Activated B cell treated with CpG ODN at 0.5 μM for 24 hours (primary cell): ENCODE measurements around the gene STEAP3. TPM values are rescaled to one million over a fixed set of nuclear protein-coding genes. Genes with fewer than 3 reads are reported as not detected.

Experiments used
- ATAC-seq: fragments of 200-7000 bp; cut with Tn5 transposase; one replicate; pipeline ENCODE4 v1.10.0; 2021; ENCODE audit warnings: low read depth, mild to moderate bottlenecking, moderate library complexity
- CTCF ChIA-PET: fragments of 350-600 bp; sonication (Branson Sonifier 250); formaldehyde crosslinking; loops from one replicate; lab custom pipeline; 2021; ENCODE audit warnings: antibody characterized with exemption; lab: Charles Lee
- POLR2A ChIA-PET: fragments of 350-600 bp; sonication (Branson Sonifier 250); formaldehyde crosslinking; loops from one replicate; lab custom pipeline; 2021; ENCODE audit warnings: antibody characterized with exemption; lab: Charles Lee
- DNase-seq: peaks from one replicate; pipeline ENCODE4 v3.0.0; 2022
- H3K27ac Mint-ChIP-seq: one replicate; pipeline ENCODE4 v1.8.0; 2020; ENCODE audit warnings: mixed read lengths
- H3K27me3 Mint-ChIP-seq: one replicate; pipeline ENCODE4 v1.8.0; 2021; ENCODE audit warnings: mixed read lengths
- H3K36me3 Mint-ChIP-seq: one replicate; pipeline ENCODE4 v1.8.0; 2021; ENCODE audit warnings: low read depth, mixed read lengths
- H3K4me1 Mint-ChIP-seq: one replicate; pipeline ENCODE4 v1.8.0; 2021; ENCODE audit warnings: mixed read lengths
- H3K4me3 Mint-ChIP-seq: one replicate; pipeline ENCODE4 v1.8.0; 2020; ENCODE audit warnings: mild to moderate bottlenecking, mixed read lengths
- H3K9me3 Mint-ChIP-seq: one replicate; pipeline ENCODE4 v1.8.0; 2020; ENCODE audit warnings: mixed read lengths
- intact Hi-C: fragments of 100-400 bp; cut with micrococcal nuclease; formaldehyde crosslinking; loops from one replicate; pipeline ENCODE4 v1.15.1; 2024
- total RNA-seq: library from RNA; stranded (reverse); gene quantifications from 2 replicates; pipeline ENCODE4 v1.2.3, GENCODE V29; 2022
- TF ChIP-seq, protein P1 (sequence below): fragments of 200-600 bp; IDR thresholded peaks from one replicate; pipeline ENCODE4 v1.8.0; 2022; ENCODE audit warnings: antibody characterized with exemption, mild to moderate bottlenecking

The STEAP3 gene
- total RNA-seq, 1 donor from 2014 or later, result 1.1 TPM

DNA sequence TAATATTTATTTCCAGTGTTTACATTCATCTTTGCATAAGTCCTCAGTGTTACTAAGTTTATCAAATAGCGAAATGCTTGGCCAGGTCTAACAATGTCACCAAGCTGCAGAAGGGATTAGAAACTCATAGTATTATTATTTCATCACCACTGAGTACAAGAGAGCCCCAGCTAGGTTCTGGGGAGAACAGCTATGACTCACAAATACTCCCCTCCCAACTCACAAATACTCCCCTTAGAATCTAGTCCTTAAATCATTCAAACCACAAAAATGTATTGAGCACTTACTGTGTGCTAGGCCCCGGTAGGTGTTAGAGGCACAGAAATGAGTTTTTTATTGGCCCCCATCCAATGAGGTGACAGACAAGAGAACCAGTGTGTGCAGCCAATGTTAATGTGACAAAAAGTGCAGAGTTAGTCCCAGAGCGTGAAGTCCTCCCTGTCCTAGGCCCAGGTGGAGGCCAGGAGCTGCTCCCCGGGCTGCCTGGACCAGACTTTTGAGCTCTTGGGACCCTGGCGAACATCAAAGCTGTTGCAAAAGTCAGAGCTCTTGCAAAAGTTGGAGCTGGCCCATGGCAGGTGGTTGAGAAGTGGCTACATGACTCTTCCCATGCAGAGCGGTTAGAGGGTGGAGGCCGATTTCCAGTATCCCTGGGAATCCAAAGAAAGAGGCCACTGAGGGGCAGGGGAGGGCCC is 9.8 kb downstream of the STEAP3 start:
- Mint-ChIP-seq H3K4me1 (peaks cover 24% of the 10 kb centered on the region), H3K9me3 (no peaks in the 10 kb centered on the region), H3K27ac (no peak overlapping the region), H3K4me3 (no peak overlapping the region), H3K36me3 (no peaks in the 10 kb centered on the region), H3K27me3 (peaks cover 3% of the 10 kb centered on the region)
- DNase-seq (no peak), ATAC-seq (no peak)
- ChIA-PET POLR2A (no interaction called here), CTCF (no interaction called here)
- TF ChIP-seq, protein P1, sequence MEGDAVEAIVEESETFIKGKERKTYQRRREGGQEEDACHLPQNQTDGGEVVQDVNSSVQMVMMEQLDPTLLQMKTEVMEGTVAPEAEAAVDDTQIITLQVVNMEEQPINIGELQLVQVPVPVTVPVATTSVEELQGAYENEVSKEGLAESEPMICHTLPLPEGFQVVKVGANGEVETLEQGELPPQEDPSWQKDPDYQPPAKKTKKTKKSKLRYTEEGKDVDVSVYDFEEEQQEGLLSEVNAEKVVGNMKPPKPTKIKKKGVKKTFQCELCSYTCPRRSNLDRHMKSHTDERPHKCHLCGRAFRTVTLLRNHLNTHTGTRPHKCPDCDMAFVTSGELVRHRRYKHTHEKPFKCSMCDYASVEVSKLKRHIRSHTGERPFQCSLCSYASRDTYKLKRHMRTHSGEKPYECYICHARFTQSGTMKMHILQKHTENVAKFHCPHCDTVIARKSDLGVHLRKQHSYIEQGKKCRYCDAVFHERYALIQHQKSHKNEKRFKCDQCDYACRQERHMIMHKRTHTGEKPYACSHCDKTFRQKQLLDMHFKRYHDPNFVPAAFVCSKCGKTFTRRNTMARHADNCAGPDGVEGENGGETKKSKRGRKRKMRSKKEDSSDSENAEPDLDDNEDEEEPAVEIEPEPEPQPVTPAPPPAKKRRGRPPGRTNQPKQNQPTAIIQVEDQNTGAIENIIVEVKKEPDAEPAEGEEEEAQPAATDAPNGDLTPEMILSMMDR, result no peak
- intact Hi-C loops, result no loop called here

DNA sequence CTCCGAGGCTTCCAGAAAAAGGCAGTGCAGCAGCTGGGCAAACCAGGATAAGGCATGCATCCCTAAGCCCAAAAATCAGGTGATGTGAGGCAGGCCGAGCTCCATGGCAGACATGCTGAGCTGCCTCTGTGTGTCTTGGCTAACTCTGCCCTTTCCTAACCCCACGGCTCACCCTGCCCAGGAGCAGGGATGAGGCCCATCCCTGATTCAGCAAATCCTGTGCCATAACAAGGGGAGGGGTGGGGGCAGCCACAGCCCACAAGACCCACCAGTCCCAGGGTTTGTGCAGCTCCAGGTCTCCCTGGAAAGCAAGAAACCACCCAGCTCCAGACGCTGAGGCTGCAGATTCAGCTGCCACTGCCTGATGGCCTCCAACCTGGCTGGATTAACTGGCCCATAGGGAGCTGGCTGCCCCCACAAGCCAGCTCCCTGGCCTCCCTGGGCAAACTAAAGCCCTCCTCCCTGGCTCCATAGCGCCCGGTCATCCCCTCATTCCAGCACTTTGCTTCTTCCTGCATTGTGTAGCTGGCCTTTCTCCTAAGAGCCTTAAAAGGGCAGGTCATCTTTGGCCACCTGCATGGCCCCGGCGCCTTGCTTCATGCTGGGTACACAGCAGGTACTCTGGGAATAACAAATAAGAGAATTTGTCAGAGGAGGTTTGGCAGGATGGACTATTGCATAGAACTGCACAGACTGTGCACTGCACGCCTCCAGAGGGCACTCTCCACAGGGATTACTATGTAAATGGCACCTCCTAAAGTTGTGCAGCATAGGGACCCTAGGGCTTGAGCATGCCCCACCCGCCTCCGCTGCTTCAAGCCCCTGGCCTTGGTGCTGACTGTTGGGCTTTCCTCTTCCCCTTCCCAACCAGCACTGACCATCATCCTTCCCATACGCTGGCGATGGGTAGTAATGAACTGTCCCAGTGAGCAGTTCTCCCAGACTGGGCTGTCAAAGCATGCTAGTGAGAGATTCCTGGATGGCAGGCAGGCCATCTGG is 10.7 kb downstream of the STEAP3 start:
- peaks cover 26% of the 10 kb centered on the region for H3K4me1 Mint-ChIP-seq
- intact Hi-C loops, result no loop called here
- H3K27me3 Mint-ChIP-seq, result peaks cover 3% of the 10 kb centered on the region
- no peaks in the 10 kb centered on the region for H3K36me3 Mint-ChIP-seq
- DNase-seq (no peak), ATAC-seq (no peak)
- no peak overlapping the region for H3K27ac Mint-ChIP-seq
- CTCF ChIA-PET, result no interaction called here
- TF ChIP-seq, protein P1, result no peak
- no peak overlapping the region for H3K4me3 Mint-ChIP-seq
- H3K9me3 Mint-ChIP-seq, result no peaks in the 10 kb centered on the region
- POLR2A ChIA-PET, result no interaction called here

DNA sequence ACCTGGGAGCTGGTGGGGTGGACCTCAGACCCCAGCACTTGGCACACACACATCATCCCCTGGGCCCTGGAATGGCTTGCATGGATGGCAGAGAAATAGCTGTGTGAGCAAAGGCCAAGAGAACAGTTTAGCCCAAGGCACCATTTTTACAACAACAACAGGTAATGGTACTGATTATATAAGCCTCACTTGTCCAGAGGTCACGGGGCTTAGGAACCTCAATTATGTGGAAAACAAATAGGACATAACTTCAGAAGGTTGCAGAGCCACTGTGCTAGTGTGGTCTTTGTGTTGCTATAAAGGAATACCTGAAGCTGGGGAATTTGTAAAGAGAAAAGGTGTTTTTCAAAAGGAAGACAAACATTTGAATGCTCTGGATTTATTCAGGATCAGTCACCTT is 13.2 kb downstream of the STEAP3 start:
- POLR2A ChIA-PET, result no interaction called here
- H3K36me3 Mint-ChIP-seq, result no peaks in the 10 kb centered on the region
- H3K27me3 Mint-ChIP-seq, result peaks cover 5% of the 10 kb centered on the region
- CTCF ChIA-PET, result no interaction called here
- no peak overlapping the region for H3K4me3 Mint-ChIP-seq
- DNase-seq, result no peak
- H3K9me3 Mint-ChIP-seq, result no peaks in the 10 kb centered on the region
- TF ChIP-seq, protein P1, result no peak
- H3K27ac Mint-ChIP-seq, result no peak overlapping the region
- H3K4me1 Mint-ChIP-seq, result peaks cover 24% of the 10 kb centered on the region
- intact Hi-C loops, result no loop called here
- no peak for ATAC-seq

DNA sequence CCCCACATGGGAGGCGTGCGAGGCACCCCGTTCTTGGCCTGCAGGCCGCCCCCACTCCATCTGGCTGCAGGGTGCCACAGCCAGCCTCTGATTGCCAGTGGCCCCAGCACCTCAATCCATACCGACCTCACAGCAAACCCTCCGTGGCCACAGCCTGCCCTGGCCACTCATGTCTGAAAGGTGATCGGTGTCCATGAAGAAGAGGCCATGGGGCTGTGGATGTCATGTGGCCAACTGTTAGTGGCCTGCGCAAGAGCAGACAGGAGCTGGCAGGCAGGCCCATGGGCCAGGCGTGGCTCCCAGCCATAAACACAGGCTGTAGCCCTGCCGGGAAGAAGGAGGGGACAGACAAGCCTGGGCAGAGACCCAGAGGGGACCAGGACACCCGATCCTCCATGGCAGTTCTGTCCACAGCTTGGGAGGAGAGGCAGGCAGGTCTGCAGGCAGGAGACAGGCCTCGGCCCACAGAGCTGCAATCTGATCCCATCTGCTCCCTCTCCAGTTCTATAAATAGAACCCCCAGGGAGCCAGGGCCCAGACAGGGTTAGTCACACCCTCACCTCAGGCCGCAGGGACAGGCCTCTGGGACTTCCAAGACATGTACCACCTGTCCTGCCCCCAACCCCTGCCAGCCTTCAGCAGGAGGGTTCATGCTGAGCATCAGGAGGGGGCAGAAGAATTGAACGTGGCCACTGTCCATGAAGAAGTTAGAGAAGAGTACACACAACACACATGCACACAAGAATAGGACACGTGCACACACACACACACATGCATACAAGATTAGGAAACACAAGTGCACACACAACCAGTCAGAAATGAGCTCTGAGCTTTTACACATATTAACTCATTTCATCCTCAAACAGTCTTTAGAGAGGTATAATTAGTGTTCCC is 16.9 kb downstream of the STEAP3 start:
- H3K36me3 Mint-ChIP-seq, result no peaks in the 10 kb centered on the region
- H3K27me3 Mint-ChIP-seq, result peaks cover 5% of the 10 kb centered on the region
- ChIA-PET POLR2A (no interaction called here), CTCF (no interaction called here)
- H3K27ac Mint-ChIP-seq, result no peak overlapping the region
- H3K4me3 Mint-ChIP-seq, result no peak overlapping the region
- no peak for ATAC-seq
- intact Hi-C loops, result no loop called here
- peaks cover 2% of the 10 kb centered on the region for H3K9me3 Mint-ChIP-seq
- DNase-seq, result no peak
- TF ChIP-seq, protein P1, result no peak
- H3K4me1 Mint-ChIP-seq, result peaks cover 12% of the 10 kb centered on the region
